NCI-H446 (cell line): ENCODE measurements around the gene NPC2.
"Not testable (repeated sequence)": the region's sequence is repeated elsewhere in the genome, so short reads cannot be mapped to it uniquely, and the experiment has no call there.

Experiments used
- DNase-seq, 2 experiments: peaks; one replicate each; lab custom pipeline; 2025; lab: John Stamatoyannopoulos, UW

Gene NPC2

GRCh38 chr14:74469548-74470518 lies 23.3 kb downstream of the NPC2 start:
- no peak for DNase-seq

DNA sequence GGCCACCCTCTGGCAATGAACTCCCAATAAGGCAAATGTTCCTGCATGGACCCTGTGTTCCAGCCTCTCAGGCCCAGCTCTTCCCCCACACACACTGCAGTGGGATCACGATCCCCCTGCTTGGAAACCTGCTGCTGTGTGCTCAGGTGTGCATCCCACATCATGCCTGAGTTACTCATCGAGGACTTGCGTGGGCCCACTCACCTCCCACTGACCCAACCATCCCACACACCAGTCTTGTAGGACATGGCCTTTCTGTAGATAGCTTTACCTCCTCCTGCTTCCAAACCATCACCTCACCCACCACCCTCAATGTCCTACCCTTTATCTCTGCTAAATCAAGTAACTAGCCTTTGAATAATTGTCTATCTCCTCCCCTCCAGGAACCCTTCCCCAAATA lies 24.6 kb downstream of the NPC2 start:
- DNase-seq: no peak

- DNase-seq: no peak
These were observed 27.8 kb downstream of the NPC2 start for GRCh38 chr14:74465335-74465734.

- DNase-seq: no peak
These were observed 28.3 kb downstream of the NPC2 start for GRCh38 chr14:74464785-74465184.

- DNase-seq: no peak
These were observed 29.4 kb downstream of the NPC2 start for GRCh38 chr14:74463697-74464096.

DNA sequence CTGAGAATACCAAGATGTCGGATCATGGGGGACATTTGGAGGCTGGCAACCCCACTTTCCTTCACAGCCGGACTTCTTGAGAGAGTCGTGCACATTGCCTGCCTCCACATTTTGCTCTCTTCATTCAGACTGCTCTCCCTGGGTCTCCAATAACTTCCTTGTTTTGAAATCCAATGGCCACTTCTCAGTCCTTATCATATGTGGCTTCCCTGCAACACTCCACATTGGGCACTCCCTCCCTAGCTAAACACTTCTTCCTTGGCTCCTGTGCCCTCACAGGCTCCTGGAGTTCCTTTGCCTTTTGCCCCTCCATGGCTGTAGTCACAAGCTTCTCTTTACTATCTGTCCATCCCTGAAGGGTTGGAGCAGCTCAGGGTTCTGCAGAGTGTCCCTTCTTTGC lies 30.1 kb downstream of the NPC2 start:
- no peak for DNase-seq

- DNase-seq: no peak
These were observed 33.1 kb downstream of the NPC2 start for GRCh38 chr14:74459976-74460375.

- DNase-seq: peak in 1 of 2 experiments; percentile 32
These were observed 33.7 kb downstream of the NPC2 start for GRCh38 chr14:74459289-74459946.

DNA sequence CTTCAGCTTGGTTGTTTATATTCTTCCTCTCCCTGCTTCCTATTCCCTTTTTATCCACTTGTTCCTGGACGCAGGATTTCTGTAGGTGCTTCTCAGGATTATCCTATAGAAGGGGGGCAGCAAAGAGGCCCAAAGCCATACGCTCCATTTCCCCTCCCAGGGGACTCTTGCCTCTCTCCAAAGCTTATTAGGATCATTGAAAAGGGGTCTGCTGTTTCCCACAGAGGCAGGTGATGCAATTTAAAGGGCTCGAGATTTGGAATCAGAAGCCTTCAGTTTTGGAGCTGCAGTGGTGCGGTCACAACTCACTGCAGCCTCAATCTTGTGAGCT lies 35.6 kb downstream of the NPC2 start:
- DNase-seq: no peak

DNA sequence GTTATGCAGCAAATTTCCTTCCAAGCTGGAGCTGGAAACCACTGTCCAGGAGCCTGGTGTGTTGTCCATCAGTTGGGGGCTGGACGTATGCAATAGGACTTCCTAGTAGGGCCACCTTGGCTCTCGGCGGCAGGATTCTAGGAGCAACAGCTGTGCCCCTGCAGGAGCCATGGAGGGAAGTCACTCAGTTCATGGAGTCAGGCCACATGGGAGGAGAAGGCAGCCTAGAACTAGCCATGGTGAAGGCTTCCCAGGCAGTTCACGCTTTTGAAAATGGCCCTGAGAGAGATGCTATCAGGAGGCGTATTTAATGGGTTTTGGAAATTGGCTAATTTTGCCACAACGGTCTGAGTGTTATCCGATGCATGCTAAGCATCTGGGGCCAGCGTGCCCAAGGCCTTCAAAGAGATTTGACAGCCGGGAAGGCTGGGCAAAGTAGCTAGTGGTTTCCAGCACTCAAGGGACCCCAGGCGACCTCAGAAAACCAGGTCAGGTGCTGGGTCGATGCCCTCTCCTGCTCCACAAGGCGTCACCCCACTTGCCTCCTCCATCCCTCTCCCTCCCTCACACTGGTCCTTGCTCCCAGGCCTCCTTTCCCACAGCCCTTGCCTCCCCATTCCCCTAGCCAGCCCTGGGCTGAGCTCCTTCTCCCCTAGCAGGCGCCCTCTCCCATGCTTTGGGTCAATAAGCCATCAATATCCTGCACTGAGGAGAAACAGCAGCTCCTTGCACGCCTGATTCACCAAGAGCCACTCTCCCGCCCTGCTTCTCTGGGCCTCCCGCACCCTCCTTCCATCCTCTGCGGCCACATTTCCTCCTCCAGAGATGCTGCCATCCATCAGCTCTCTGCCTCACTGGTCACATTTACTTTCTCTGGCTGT lies 36.2 kb downstream of the NPC2 start:
- DNase-seq: no peak

DNA sequence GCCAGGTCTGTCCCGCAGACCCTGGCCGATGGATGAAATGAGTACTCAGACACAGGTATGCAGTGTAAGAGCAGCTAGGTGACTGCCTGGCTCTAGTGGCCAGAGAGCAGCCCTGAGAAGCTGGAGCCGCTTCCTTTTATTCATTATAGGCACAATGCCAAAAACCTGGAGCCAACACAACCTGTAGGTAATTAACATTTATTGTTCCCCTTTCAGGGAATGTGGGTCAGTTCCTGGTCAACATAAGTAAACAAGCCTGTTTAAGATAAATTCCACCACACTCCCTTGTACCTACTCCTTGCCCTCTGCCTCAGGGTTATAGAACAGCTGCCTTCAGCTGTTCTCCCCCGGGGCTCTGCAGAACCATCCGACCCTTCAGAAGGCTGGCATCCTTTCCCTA lies 38.7 kb downstream of the NPC2 start:
- DNase-seq: not testable (repeated sequence)

GRCh38 chr14:74444866-74445265 lies 48.2 kb downstream of the NPC2 start:
- DNase-seq: no peak

DNA sequence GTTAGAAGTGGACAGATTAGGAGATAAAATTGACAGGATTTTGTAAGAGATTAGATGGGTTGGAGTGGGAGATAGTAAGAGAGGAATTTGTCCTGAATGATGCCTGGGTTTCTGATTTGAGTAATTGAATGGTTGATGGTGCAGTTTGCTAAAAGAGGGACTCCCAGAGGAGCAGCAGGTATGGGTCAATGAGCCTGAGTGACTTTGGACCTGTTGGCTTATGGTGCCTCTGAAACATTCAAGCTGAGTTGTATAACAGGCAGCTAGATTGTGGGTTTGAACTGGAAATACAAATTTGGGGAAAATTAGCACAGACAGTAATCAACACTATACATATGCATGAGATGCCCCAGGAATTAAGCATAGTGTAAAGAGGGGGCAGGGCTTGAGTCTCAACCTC lies 50.3 kb downstream of the NPC2 start:
- no peak for DNase-seq

- no peak for DNase-seq
These were observed 52.0 kb downstream of the NPC2 start for GRCh38 chr14:74441113-74441512.

DNA sequence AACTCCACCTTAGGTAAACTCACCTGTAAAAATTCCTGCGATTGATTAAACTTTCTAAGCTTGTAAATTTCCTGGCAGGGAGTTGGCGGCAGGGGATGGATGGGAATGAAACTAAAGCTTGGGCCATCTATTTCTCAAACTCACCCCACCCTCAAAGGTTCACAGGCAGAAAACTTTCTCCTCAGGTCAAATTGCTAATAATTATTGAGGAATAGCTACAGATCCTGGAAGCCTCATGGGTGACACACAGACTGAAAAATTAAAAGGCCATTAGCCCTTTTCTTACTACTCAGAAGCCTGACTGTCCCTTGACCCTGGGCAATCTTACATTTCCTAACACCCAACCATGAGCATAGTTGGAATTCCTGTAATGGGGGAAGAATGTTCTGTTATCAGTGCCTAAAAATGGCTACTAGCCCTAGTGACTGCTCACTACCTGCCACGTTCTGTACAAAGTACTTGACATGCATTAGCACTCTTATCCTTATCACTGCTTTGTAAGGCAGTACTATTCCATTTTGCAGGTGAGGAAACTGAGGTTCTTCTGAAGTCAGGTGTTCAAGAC lies 54.7 kb downstream of the NPC2 start:
- DNase-seq: no peak

GRCh38 chr14:74437496-74438053 lies 55.5 kb downstream of the NPC2 start:
- DNase-seq: no peak

DNA sequence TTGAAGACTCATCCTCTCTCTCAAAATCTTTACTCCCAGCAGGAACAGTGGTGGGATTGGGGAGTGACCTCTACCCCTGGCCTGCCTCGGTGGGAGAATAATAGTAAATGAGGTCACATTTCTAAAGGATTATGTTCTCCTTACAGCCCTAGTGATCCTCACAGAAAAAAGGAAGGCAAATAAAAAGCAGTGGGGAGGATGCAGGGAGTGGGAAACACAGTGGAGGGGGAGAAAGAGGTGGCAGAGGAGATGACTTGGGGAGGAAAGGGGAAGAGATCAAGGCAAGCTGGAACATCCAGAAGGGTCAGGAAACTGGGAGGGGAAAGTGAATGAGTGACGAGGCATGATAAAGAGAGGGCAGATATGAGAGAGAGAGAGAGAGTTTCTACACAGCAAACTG lies 58.8 kb downstream of the NPC2 start:
- DNase-seq: no peak

GRCh38 chr14:74429991-74430390 lies 63.1 kb downstream of the NPC2 start:
- DNase-seq: no peak
